Activated T-helper 1 cell treated with anti-CD3 and anti-CD28 coated beads, Interleukin-2, amount 50 U/mL, for 16 hours (primary cell): ENCODE results near the gene MPRIP.
"Not testable (repeated sequence)": the region's sequence is repeated elsewhere in the genome, so short reads cannot be mapped to it uniquely, and the experiment has no call there.

Experiments
- DNase-seq, 2 donors: peaks; one replicate each; pipeline ENCODE4 v3.0.0-alpha.2; 2020; ENCODE audit warnings: low read depth in 1 of 2, low spot score in 1 of 2

MPRIP gene

GRCh38 chr17:17180741-17181525 lies 138.7 kb downstream of the MPRIP start:
- DNase-seq = no peak

- DNase-seq = no peak
Measured at GRCh38 chr17:17181666-17182597, 139.7 kb downstream of the MPRIP start.

- DNase-seq = no peak
Measured at GRCh38 chr17:17182598-17183136, 140.4 kb downstream of the MPRIP start.

- no peak for DNase-seq
Measured at GRCh38 chr17:17183744-17184143, 141.5 kb downstream of the MPRIP start.

- not testable (repeated sequence) for DNase-seq
Measured at GRCh38 chr17:17184985-17185757, 142.9 kb downstream of the MPRIP start.

GRCh38 chr17:17186051-17186450 lies 143.8 kb downstream of the MPRIP start:
- DNase-seq = no peak

GRCh38 chr17:17186551-17187505 lies 144.6 kb downstream of the MPRIP start:
- DNase-seq = no peak

- DNase-seq = no peak
Measured at GRCh38 chr17:17188586-17188985, 146.3 kb downstream of the MPRIP start.

GRCh38 chr17:17189559-17189958 lies 147.3 kb downstream of the MPRIP start:
- DNase-seq = no peak

- no peak for DNase-seq
Measured at GRCh38 chr17:17190188-17190587, 147.9 kb downstream of the MPRIP start.

GRCh38 chr17:17191346-17191792 lies 149.1 kb downstream of the MPRIP start:
- no peak for DNase-seq

- DNase-seq = no peak
Measured at GRCh38 chr17:17191961-17192381, 149.7 kb downstream of the MPRIP start.

- not testable (repeated sequence) for DNase-seq
Measured at GRCh38 chr17:17195466-17195865, 153.2 kb downstream of the MPRIP start.

GRCh38 chr17:17196776-17197175 lies 154.5 kb downstream of the MPRIP start:
- no peak for DNase-seq

GRCh38 chr17:17198281-17198680 lies 156.0 kb downstream of the MPRIP start:
- DNase-seq = no peak

- no peak for DNase-seq
Measured at GRCh38 chr17:17200311-17200710, 158.1 kb downstream of the MPRIP start.

GRCh38 chr17:17200831-17201230 lies 158.6 kb downstream of the MPRIP start:
- DNase-seq = no peak

GRCh38 chr17:17201271-17201670 lies 159.0 kb downstream of the MPRIP start:
- no peak for DNase-seq

GRCh38 chr17:17201907-17202306 lies 159.7 kb downstream of the MPRIP start:
- no peak for DNase-seq
